ENCODE results near the gene CD6. TPM values are rescaled to one million over a fixed set of nuclear protein-coding genes. Genes with fewer than 3 reads are reported as not detected.

The CD6 gene
- total RNA-seq, 1 experiment from 2014 or later = 1.4 TPM

DNA sequence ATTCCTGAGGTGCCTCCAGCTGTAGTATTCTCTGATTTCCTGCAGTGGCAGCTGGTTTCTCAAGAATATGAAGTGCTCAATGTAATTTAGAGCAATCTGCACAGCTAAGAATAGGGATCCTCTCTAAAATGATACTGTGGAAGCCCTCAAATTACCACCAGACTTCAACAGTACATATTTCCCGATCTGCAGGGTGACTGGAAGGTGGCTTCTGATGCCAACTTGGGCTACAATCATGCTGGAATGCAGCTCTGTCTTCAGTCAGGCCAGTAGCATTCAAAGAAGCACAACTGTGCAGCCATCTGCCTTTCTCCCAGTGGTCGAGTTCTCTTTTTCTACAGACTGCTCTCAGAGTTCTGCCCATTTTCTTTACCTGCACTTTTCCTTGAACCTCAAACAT is 75.4 kb downstream of the CD6 start:
- Histone ChIP-seq H3K4me1 (ENCODE audit: control insufficient read depth in 1 of 2, insufficient read depth in 2 of 2, low read length in 2 of 2) (no peaks in the 10 kb centered on the region; a peak in 1 of 4 replicates), H3K9me3 (ENCODE audit: control insufficient read depth in 1 of 2, insufficient read depth in 1 of 2, low read depth in 1 of 2, low read length in 2 of 2) (no peaks in the 10 kb centered on the region), H3K9ac (ENCODE audit: low read length) (no peak overlapping the region), H3K9me2 (ENCODE audit: insufficient read depth) (no peaks in the 10 kb centered on the region), H3K4me3 (replicated peaks in 1 of 2; ENCODE audit: low read depth in 1 of 2, low read length in 2 of 2) (no peak overlapping the region), H3K36me3 (ENCODE audit: control insufficient read depth in 1 of 2, insufficient read depth in 2 of 2, low read length in 2 of 2) (no peaks in the 10 kb centered on the region), H2AFZ (ENCODE audit: low read depth, low read length, poor library complexity, severe bottlenecking) (no peak overlapping the region), H3K4me2 (ENCODE audit: low read length) (no peak overlapping the region), H4K20me1 (ENCODE audit: insufficient read depth) (no peaks in the 10 kb centered on the region), H3K27me3 (ENCODE audit: insufficient read depth, low read length) (peaks cover 12% of the 10 kb centered on the region; the same call in 1 of the 2 replicates), H3K27ac (ENCODE audit: low read depth, low read length) (no peak overlapping the region), H3K79me2 (ENCODE audit: insufficient read depth, low read length) (no peaks in the 10 kb centered on the region)
- no peak for TF ChIP-seq SP1 (IDR thresholded peaks at IDR 0.05; ENCODE audit: low read depth)
- TF ChIP-seq, protein P1, sequence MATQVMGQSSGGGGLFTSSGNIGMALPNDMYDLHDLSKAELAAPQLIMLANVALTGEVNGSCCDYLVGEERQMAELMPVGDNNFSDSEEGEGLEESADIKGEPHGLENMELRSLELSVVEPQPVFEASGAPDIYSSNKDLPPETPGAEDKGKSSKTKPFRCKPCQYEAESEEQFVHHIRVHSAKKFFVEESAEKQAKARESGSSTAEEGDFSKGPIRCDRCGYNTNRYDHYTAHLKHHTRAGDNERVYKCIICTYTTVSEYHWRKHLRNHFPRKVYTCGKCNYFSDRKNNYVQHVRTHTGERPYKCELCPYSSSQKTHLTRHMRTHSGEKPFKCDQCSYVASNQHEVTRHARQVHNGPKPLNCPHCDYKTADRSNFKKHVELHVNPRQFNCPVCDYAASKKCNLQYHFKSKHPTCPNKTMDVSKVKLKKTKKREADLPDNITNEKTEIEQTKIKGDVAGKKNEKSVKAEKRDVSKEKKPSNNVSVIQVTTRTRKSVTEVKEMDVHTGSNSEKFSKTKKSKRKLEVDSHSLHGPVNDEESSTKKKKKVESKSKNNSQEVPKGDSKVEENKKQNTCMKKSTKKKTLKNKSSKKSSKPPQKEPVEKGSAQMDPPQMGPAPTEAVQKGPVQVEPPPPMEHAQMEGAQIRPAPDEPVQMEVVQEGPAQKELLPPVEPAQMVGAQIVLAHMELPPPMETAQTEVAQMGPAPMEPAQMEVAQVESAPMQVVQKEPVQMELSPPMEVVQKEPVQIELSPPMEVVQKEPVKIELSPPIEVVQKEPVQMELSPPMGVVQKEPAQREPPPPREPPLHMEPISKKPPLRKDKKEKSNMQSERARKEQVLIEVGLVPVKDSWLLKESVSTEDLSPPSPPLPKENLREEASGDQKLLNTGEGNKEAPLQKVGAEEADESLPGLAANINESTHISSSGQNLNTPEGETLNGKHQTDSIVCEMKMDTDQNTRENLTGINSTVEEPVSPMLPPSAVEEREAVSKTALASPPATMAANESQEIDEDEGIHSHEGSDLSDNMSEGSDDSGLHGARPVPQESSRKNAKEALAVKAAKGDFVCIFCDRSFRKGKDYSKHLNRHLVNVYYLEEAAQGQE (IDR thresholded peaks at IDR 0.05; ENCODE audit: low read depth) = no peak
- no peak for TF ChIP-seq CBX3 (IDR thresholded peaks at IDR 0.05; ENCODE audit: low read depth)
- TF ChIP-seq ZFX (IDR thresholded peaks at IDR 0.05) = no peak
- TF ChIP-seq TCF7L2 (IDR thresholded peaks at IDR 0.05; ENCODE audit: borderline replicate concordance, extremely low read depth, insufficient read depth, insufficient read length) = no peak
- TF ChIP-seq YY1 (IDR thresholded peaks at IDR 0.05; ENCODE audit: extremely low read depth, insufficient replicate concordance, low read depth, low read length) = no peak
- TF ChIP-seq CEBPB (IDR thresholded peaks at IDR 0.05; ENCODE audit: low read depth) = no peak
- no peak for TF ChIP-seq EGR1 (IDR thresholded peaks at IDR 0.05; ENCODE audit: low read depth)
- no peak for TF ChIP-seq POLR2AphosphoS5 (IDR thresholded peaks at IDR 0.05; ENCODE audit: low read depth, low read length)
- ChIA-PET POLR2A (no interaction called here), RAD21 (ENCODE audit: low non-redundant PET in 1 of 2, low total read pairs in 2 of 2, uncharacterized antibody in 2 of 2, unreplicated experiment in 2 of 2) (no interaction called here), CTCF (no interaction called here)
- intact Hi-C loops (cut with micrococcal nuclease) = no loop called here
- ATAC-seq (no peak), DNase-seq (ENCODE audit: low read depth, low spot score) (no peak)
- no TSS peak for BruUV-seq (replicated peaks)

All from HCT116 (cell line).